ENCODE results near the gene TTLL9.

DNA sequence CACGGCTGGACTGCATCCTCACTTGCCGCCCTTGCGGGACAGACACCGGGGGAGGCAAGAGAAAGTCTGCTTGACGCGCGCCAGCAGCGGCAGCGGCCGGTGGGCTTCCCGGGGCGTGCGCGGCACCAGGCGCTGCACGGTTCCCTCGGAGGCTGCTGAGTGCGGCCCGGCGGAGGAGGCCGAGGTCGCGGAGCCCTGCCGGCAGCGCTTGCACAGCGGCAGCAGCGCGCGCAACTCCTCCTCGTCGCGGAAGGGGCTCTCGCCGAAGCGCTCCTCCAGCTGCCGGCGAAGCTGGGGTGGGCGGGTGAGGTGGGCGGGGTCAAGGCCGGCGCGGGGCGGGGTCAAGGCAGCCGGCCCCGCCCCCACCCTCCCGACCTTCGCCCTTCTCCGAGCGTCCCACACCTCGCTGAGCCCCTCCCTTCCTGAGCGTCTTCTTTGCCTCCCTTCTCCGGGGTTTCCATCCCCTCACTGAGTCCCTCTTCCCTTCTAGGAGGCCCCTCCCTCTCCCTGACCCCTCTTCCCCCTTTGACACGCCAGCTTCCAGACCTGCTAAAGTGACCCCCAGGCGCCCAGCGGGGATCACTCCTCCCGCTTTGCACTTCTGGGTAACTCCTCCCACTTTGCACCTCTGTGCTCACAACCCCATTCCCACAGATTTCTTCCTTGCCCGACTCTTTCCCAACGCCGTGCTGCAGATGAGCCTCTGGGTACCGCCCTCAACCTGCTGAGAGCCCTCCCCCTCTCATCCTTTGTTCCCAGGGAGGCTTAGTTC lies 8.9 kb upstream of the TTLL9 start:
- TF ChIP-seq, protein P1, sequence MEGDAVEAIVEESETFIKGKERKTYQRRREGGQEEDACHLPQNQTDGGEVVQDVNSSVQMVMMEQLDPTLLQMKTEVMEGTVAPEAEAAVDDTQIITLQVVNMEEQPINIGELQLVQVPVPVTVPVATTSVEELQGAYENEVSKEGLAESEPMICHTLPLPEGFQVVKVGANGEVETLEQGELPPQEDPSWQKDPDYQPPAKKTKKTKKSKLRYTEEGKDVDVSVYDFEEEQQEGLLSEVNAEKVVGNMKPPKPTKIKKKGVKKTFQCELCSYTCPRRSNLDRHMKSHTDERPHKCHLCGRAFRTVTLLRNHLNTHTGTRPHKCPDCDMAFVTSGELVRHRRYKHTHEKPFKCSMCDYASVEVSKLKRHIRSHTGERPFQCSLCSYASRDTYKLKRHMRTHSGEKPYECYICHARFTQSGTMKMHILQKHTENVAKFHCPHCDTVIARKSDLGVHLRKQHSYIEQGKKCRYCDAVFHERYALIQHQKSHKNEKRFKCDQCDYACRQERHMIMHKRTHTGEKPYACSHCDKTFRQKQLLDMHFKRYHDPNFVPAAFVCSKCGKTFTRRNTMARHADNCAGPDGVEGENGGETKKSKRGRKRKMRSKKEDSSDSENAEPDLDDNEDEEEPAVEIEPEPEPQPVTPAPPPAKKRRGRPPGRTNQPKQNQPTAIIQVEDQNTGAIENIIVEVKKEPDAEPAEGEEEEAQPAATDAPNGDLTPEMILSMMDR (IDR thresholded peaks at IDR 0.05): no peak
- no peak for TF ChIP-seq POLR2A (IDR thresholded peaks at IDR 0.05)

Data from suprapubic skin (tissue), 3 donors.